ENCODE data around the gene HRH3.

The HRH3 gene

GRCh38 chr20:62239278-62239879 is 19.3 kb upstream of the HRH3 start:
- H3K27ac ChIP-seq: peak overlapping the region; percentile 99
- peaks cover 6% of the 10 kb centered on the region for H3K27me3 ChIP-seq
- no peaks in the 10 kb centered on the region for H3K9me3 ChIP-seq
- H3K4me1 ChIP-seq (ENCODE audit: control insufficient read depth in 1 of 2, insufficient read depth in 1 of 2, low read depth in 1 of 2, low read length in 1 of 2): peaks cover 62 to 63% of the 10 kb centered on the region in 2 experiments
- peaks cover 21% of the 10 kb centered on the region for H3K36me3 ChIP-seq
- H3K4me3 ChIP-seq (ENCODE audit: low read depth in 1 of 2, low read length in 1 of 2): peak overlapping the region; percentile 73 to 90
- TF ChIP-seq CTCF (IDR thresholded peaks at IDR 0.05): no peak

- TF ChIP-seq CTCF (IDR thresholded peaks at IDR 0.05): no peak
- H3K27ac ChIP-seq: peak overlapping the region; percentile 99
- H3K27me3 ChIP-seq: peaks cover 6% of the 10 kb centered on the region
- H3K4me1 ChIP-seq (ENCODE audit: control insufficient read depth in 1 of 2, insufficient read depth in 1 of 2, low read depth in 1 of 2, low read length in 1 of 2): peaks cover 55 to 56% of the 10 kb centered on the region in 2 experiments
- H3K4me3 ChIP-seq (ENCODE audit: low read depth in 1 of 2, low read length in 1 of 2): peak overlapping the region; percentile 73 to 90
- no peaks in the 10 kb centered on the region for H3K9me3 ChIP-seq
- peaks cover 15% of the 10 kb centered on the region for H3K36me3 ChIP-seq
Measured at GRCh38 chr20:62238569-62239277, 18.6 kb upstream of the HRH3 start.

- Histone ChIP-seq H3K27ac (peak within 1 kb of the TSS; percentile 99), H3K9me3 (no peaks in the 10 kb centered on the region), H3K4me3 (ENCODE audit: low read depth in 1 of 2, low read length in 1 of 2) (peak within 1 kb of the TSS; percentile 73 to 90), H3K27me3 (peaks cover 13% of the 10 kb centered on the region), H3K36me3 (peaks cover 10% of the 10 kb centered on the region), H3K4me1 (ENCODE audit: control insufficient read depth in 1 of 2, insufficient read depth in 1 of 2, low read depth in 1 of 2, low read length in 1 of 2) (peaks cover 48 to 49% of the 10 kb centered on the region in 2 experiments)
- TF ChIP-seq CTCF (IDR thresholded peaks at IDR 0.05): peak; percentile 58
Measured at GRCh38 chr20:62237801-62238568, 17.9 kb upstream of the HRH3 start, which contains the start of gene OSBPL2. Gene OSBPL2 (plus strand): TSS chr20:62238521. CDS start chr20:62256185, 17,664 bp downstream.

GRCh38 chr20:62237514-62237800 is 17.4 kb upstream of the HRH3 start:
- peak overlapping the region; percentile 63 to 73 for H3K4me3 ChIP-seq (ENCODE audit: low read depth in 1 of 2, low read length in 1 of 2)
- peaks cover 18% of the 10 kb centered on the region for H3K27me3 ChIP-seq
- TF ChIP-seq CTCF (IDR thresholded peaks at IDR 0.05): no peak
- H3K36me3 ChIP-seq: peaks cover 4% of the 10 kb centered on the region
- no peaks in the 10 kb centered on the region for H3K9me3 ChIP-seq
- peaks cover 43% of the 10 kb centered on the region in 2 experiments for H3K4me1 ChIP-seq (ENCODE audit: control insufficient read depth in 1 of 2, insufficient read depth in 1 of 2, low read depth in 1 of 2, low read length in 1 of 2)
- H3K27ac ChIP-seq: peak overlapping the region; percentile 99

- Histone ChIP-seq H3K27ac (peak overlapping the region; percentile 99), H3K4me1 (ENCODE audit: control insufficient read depth in 1 of 2, insufficient read depth in 1 of 2, low read depth in 1 of 2, low read length in 1 of 2) (peaks cover 37 to 38% of the 10 kb centered on the region in 2 experiments), H3K9me3 (no peaks in the 10 kb centered on the region), H3K27me3 (peaks cover 18% of the 10 kb centered on the region), H3K4me3 (ENCODE audit: low read depth in 1 of 2, low read length in 1 of 2) (no peak overlapping the region), H3K36me3 (no peaks in the 10 kb centered on the region)
- TF ChIP-seq CTCF (IDR thresholded peaks at IDR 0.05): no peak
Measured at GRCh38 chr20:62236766-62237513, 16.9 kb upstream of the HRH3 start.
